C4-2B (cell line): ENCODE measurements around the gene KRTAP19-5.

Experiments used
- ZFX ChIP-seq: fragments of 450-650 bp; IDR thresholded peaks from 2 replicates; pipeline ENCODE4 v1.6.1; 2017
- TF ChIP-seq, protein P1 (sequence below): fragments of 450-650 bp; conservative IDR thresholded peaks from 2 replicates; pipeline ENCODE4 v1.5.1; 2017; ENCODE audit warnings: mild to moderate bottlenecking

DNA sequence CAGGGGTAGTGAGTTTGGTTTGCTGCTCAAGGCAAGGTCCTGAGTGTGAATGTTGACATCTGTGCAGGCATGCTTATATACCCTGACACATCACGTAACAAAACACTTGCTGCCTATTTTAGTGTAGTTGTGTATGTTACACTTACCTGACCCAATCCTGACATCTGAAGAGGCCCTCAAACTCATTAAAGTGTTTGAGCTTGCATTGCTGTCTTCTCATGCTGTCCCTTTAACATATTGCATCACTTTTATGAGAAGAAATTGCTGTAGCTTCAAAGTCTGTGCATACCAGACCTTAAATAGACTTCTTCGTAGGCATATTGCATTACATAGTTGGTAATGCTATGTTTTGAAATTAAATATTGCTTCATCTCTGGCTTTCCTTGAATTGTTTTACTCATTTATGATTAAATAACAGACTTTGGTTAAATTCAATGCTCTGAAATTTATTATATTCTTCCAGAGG, 9.9 kb downstream of the KRTAP19-5 start, which contains the start of gene KRTAP19-3:
- TF ChIP-seq, protein P1, sequence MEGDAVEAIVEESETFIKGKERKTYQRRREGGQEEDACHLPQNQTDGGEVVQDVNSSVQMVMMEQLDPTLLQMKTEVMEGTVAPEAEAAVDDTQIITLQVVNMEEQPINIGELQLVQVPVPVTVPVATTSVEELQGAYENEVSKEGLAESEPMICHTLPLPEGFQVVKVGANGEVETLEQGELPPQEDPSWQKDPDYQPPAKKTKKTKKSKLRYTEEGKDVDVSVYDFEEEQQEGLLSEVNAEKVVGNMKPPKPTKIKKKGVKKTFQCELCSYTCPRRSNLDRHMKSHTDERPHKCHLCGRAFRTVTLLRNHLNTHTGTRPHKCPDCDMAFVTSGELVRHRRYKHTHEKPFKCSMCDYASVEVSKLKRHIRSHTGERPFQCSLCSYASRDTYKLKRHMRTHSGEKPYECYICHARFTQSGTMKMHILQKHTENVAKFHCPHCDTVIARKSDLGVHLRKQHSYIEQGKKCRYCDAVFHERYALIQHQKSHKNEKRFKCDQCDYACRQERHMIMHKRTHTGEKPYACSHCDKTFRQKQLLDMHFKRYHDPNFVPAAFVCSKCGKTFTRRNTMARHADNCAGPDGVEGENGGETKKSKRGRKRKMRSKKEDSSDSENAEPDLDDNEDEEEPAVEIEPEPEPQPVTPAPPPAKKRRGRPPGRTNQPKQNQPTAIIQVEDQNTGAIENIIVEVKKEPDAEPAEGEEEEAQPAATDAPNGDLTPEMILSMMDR = no peak
- no peak for TF ChIP-seq ZFX
